D721Med (cell line): Measurements from ENCODE around the gene PRSS53.

Source experiments
- DNase-seq: peaks from one replicate; pipeline ENCODE4 v3.0.0; 2011; ENCODE audit warnings: low spot score; ENCODE audit not compliant: insufficient read length
- FAIRE-seq: peaks from 2 replicates; lab custom pipeline; 2011; peaks lifted over from hg19 to GRCh38; lab: Jason Lieb, UNC
- TF ChIP-seq, protein P1 (sequence below): IDR thresholded peaks from 2 replicates; pipeline ENCODE4 v1.5.1; 2012; ENCODE audit warnings: mild to moderate bottlenecking, control low read depth; ENCODE audit not compliant: insufficient read depth; ENCODE audit errors: missing control alignments

PRSS53 gene

DNA sequence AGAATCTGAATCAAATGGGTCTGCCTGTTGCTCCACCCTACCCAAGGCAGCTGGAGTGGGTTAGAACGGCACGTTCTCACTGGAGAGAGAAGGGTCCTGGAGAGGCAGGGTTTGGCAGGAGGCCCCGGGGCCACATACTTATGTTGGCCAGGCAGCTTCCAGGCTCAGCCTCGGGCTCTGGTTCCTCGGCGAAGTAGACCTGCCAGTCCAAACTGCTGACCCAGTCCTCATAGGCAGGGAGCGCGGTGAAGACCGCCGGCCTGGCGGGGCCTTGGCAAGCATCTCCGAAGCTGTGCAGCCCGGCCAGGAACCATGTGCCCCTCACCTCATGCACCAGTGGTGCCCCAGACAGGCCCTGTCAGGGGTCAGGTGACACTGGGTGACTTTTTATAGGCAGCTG lies 4.8 kb downstream of the PRSS53 start:
- TF ChIP-seq, protein P1, sequence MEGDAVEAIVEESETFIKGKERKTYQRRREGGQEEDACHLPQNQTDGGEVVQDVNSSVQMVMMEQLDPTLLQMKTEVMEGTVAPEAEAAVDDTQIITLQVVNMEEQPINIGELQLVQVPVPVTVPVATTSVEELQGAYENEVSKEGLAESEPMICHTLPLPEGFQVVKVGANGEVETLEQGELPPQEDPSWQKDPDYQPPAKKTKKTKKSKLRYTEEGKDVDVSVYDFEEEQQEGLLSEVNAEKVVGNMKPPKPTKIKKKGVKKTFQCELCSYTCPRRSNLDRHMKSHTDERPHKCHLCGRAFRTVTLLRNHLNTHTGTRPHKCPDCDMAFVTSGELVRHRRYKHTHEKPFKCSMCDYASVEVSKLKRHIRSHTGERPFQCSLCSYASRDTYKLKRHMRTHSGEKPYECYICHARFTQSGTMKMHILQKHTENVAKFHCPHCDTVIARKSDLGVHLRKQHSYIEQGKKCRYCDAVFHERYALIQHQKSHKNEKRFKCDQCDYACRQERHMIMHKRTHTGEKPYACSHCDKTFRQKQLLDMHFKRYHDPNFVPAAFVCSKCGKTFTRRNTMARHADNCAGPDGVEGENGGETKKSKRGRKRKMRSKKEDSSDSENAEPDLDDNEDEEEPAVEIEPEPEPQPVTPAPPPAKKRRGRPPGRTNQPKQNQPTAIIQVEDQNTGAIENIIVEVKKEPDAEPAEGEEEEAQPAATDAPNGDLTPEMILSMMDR = no peak
- DNase-seq (no peak), FAIRE-seq (no peak)

GRCh38 chr16:31083556-31083955 lies 5.2 kb downstream of the PRSS53 start:
- no peak for FAIRE-seq
- TF ChIP-seq, protein P1 = no peak
- DNase-seq = no peak

DNA sequence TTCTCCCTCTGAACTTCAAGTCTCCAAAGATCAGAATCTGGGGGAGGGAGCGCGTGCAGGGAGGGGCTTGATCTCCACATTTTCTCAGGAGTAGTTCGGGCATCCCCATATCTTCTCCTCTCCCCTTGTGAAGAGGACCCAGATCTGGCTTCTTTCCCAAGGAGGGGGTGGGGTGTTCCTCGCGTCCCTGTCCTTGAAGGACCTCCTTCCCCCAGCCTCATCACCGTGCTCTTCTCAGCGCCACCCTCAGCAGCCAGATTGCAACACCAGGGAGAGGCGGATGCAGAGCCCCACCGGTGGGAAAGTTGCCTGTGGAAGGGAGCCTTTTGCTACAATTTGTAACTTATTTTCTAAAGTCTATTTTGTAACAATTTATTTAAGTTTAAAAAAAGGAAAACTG lies 5.7 kb downstream of the PRSS53 start:
- DNase-seq = no peak
- FAIRE-seq = no peak

DNA sequence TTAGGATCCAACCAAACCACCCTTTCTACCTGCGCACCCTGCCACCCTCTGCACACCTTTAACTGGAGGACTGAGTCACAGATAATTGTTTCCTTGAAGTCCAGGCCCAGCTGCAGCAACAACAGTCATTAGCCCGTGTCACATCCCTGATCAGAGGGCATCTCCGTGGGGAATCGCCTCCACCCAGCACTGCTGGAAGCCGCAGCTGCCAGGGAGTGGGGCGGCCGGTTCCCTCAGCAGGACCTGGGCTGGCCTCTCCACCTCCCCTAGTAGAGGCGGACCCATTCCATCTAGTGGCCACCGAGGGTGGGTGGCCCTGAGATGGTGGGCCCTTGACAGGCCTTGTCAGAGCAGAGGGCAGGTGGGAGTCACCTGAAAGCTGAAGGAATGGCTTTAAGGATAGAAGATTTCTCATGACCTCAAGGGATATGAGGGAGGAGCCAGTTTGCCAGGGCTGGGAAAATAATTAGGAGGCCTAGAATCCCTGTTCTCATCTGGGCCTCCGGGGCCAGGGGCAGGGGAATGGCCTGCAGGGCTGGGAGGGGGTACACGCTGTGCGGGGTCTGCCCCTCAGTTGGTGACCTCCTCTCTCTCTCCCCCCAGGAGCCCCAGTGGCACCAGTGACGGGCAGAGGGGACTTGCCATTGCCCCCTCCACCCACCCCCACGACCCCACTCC lies 6.2 kb downstream of the PRSS53 start:
- FAIRE-seq (no peak), DNase-seq (no peak)
- TF ChIP-seq, protein P1 = no peak

More for the DNA sequence above, 5.7 kb downstream of the PRSS53 start:
- TF ChIP-seq, protein P1 = no peak

- FAIRE-seq (no peak), DNase-seq (peak; percentile 18)
- TF ChIP-seq, protein P1 = no peak
Observed at GRCh38 chr16:31081428-31082351, 7.1 kb downstream of the PRSS53 start.

DNA sequence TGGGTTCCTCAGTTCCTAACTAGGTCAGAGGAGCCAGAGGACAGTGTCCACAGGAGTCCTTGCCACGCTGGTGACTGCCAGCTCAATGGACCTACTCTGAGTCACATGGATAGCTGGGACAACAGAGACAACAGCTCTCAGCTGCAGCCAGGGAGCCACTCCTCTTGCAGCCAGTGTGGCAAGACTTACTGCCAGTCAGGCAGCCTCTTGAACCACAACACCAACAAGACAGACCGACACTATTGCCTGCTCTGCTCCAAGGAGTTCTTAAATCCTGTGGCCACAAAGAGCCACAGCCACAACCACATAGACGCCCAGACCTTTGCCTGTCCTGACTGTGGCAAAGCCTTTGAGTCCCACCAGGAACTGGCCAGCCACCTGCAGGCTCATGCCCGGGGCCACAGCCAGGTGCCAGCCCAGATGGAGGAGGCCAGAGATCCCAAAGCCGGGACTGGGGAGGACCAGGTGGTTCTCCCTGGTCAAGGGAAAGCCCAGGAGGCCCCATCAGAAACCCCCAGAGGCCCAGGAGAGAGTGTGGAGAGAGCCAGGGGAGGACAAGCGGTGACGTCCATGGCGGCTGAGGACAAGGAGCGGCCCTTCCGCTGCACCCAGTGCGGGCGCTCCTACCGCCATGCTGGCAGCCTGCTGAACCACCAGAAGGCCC lies 7.9 kb downstream of the PRSS53 start:
- TF ChIP-seq, protein P1 = no peak
- FAIRE-seq = no peak
- no peak for DNase-seq
